Esophagus muscularis mucosa (tissue), 4 donors: Measurements from ENCODE around the gene NUP50. TPM values are rescaled to one million over a fixed set of nuclear protein-coding genes. Genes with fewer than 3 reads are reported as not detected.

Source experiments
- DNase-seq: peaks from one replicate; pipeline ENCODE4 v3.0.0-alpha.2; 2017; ENCODE audit errors: extremely low spot score
- H3K27ac ChIP-seq, 4 donors: fragments of 200-600 bp; sonication (generic); replicated peaks in 1 of 4; 1 replicate in 3 of 4; 2 replicates in 1 of 4; pipeline ENCODE4 v1.5.1; 2016 to 2019; ENCODE audit warnings: mild to moderate bottlenecking in 1 of 4
- H3K27me3 ChIP-seq, 4 donors: fragments of 200-600 bp; sonication (generic); one replicate each; pipeline versions ENCODE4 v1.5.1 to v1.6.0; 2016 to 2019
- H3K36me3 ChIP-seq, 4 donors: fragments of 200-600 bp; sonication (generic); one replicate each; pipeline ENCODE4 v1.5.1; 2016 to 2019
- H3K4me1 ChIP-seq, 4 donors: fragments of 200-600 bp; sonication (generic); one replicate each; pipeline ENCODE4 v1.5.1; 2016 to 2019
- H3K4me3 ChIP-seq, 4 donors: fragments of 200-600 bp; sonication (generic); 1 replicate in 2 of 4; 2 replicates in 2 of 4; pipeline ENCODE4 v1.5.1; 2016 to 2019; ENCODE audit warnings: mild to moderate bottlenecking in 4 of 4, moderate library complexity in 1 of 4
- H3K9me3 ChIP-seq, 4 donors: fragments of 200-600 bp; sonication (generic); 1 replicate in 3 of 4; 2 replicates in 1 of 4; pipeline ENCODE4 v1.5.1; 2016 to 2019
- EP300 ChIP-seq: sonication (generic); formaldehyde crosslinking; IDR thresholded peaks from one replicate; pipeline ENCODE4 v1.6.1; 2017; ENCODE audit warnings: antibody characterized with exemption
- POLR2A ChIP-seq: fragments of 450-650 bp; IDR thresholded peaks from one replicate; pipeline ENCODE4 v1.6.1; 2017; ENCODE audit warnings: antibody characterized with exemption, moderate library complexity, mild to moderate bottlenecking, low read depth
- POLR2AphosphoS5 ChIP-seq, 2 donors: sonication (generic); formaldehyde crosslinking; IDR thresholded peaks; one replicate each; pipeline ENCODE4 v1.6.1; 2017; ENCODE audit warnings: antibody characterized with exemption in 2 of 2
- WGBS: methylation state at CpG from one replicate; pipeline ENCODE4 v1.1.5; 2018; 5-methylcytosine and 5-hydroxymethylcytosine counted together
- intact Hi-C: fragments of 100-400 bp; cut with DNase I; formaldehyde crosslinking; loops from one replicate; pipeline ENCODE4 v1.15.1; 2023
- total RNA-seq, 4 donors: library from RNA; depleted of rRNA; stranded (reverse); fragments of >200 nt; gene quantifications; one replicate each; pipeline versions ENCODE4 v1.1.0 to v1.2.1, GENCODE V29; 2016
- TF ChIP-seq, protein P1 (sequence below), 3 experiments: fragments of 200-600 bp in 2 of 3; fragments of 450-650 bp in 1 of 3; sonication (generic) in 2 of 3; IDR thresholded peaks; one replicate each; pipeline ENCODE4 v1.5.1; 2017 to 2019; ENCODE audit warnings: antibody characterized with exemption in 3 of 3, mild to moderate bottlenecking in 2 of 3, moderate library complexity in 1 of 3

The NUP50 gene
- total RNA-seq, 4 donors from 2014 or later: 22.7 to 40.3 (median 30.0) TPM

GRCh38 chr22:45206233-45206632 is 42.5 kb downstream of the NUP50 start:
- Histone ChIP-seq H3K9me3 (no peaks in the 10 kb centered on the region), H3K27me3 (no peaks in the 10 kb centered on the region), H3K27ac (no peak overlapping the region), H3K4me1 (peaks cover 6 to 44% (median 39%) of the 10 kb centered on the region in 4 donors), H3K4me3 (no peak overlapping the region), H3K36me3 (peaks cover 29 to 76% (median 40%) of the 10 kb centered on the region in 4 donors)
- DNase-seq: no peak
- intact Hi-C loops: no loop called here
- TF ChIP-seq, protein P1, sequence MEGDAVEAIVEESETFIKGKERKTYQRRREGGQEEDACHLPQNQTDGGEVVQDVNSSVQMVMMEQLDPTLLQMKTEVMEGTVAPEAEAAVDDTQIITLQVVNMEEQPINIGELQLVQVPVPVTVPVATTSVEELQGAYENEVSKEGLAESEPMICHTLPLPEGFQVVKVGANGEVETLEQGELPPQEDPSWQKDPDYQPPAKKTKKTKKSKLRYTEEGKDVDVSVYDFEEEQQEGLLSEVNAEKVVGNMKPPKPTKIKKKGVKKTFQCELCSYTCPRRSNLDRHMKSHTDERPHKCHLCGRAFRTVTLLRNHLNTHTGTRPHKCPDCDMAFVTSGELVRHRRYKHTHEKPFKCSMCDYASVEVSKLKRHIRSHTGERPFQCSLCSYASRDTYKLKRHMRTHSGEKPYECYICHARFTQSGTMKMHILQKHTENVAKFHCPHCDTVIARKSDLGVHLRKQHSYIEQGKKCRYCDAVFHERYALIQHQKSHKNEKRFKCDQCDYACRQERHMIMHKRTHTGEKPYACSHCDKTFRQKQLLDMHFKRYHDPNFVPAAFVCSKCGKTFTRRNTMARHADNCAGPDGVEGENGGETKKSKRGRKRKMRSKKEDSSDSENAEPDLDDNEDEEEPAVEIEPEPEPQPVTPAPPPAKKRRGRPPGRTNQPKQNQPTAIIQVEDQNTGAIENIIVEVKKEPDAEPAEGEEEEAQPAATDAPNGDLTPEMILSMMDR (IDR thresholded peaks at IDR 0.05): no peak
- TF ChIP-seq EP300: no peak
- TF ChIP-seq POLR2AphosphoS5 (IDR thresholded peaks at IDR 0.05): no peak
- no peak for TF ChIP-seq POLR2A
- WGBS: 89% methylated on average over 6 of the region's 6 CpGs

GRCh38 chr22:45207533-45207932 is 43.8 kb downstream of the NUP50 start:
- intact Hi-C loops: no loop called here
- TF ChIP-seq POLR2A: no peak
- no peak for TF ChIP-seq POLR2AphosphoS5 (IDR thresholded peaks at IDR 0.05)
- TF ChIP-seq EP300: no peak
- TF ChIP-seq, protein P1 (IDR thresholded peaks at IDR 0.05): no peak
- Histone ChIP-seq H3K27ac (no peak overlapping the region), H3K4me3 (no peak overlapping the region), H3K36me3 (peaks cover 25 to 65% (median 34%) of the 10 kb centered on the region in 4 donors), H3K9me3 (no peaks in the 10 kb centered on the region), H3K27me3 (no peaks in the 10 kb centered on the region), H3K4me1 (peaks cover 14 to 44% (median 39%) of the 10 kb centered on the region in 4 donors)
- 100% methylated on average over 6 of the region's 13 CpGs for WGBS
- DNase-seq: no peak

DNA sequence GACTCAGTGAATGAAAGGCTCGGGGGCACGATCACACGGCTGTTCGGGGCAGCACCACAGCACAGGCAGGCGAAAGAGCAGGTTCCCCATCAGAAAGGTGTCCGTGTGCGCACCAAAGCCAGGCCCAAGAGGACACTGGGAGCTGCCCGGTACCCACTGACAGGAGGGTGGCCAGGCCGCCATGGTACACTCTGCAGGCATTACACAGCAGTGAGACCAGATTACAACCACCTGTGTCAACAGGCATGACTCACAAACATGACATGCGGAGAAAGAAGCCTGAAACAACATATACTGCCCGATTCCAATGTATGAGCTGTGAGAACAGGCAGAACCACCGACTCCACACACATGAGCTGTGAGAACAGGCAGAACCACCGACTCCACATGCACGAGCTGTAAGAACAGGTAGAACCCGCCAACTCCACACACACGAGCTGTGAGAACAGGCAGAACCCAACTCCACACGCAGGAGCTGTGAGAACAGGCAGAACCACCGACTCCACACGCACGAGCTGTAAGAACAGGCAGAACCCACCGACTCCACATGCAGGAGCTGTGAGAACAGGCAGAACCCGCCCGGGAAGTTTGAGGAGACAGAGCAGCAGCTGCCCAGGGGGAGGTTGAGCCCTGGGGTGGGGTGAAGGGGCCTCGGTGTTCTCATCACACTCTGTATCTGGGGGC is 44.4 kb downstream of the NUP50 start:
- DNase-seq: no peak
- 85% methylated on average over 19 of the region's 24 CpGs for WGBS
- no peak overlapping the region for H3K27ac ChIP-seq
- no peak overlapping the region for H3K4me3 ChIP-seq
- TF ChIP-seq POLR2AphosphoS5 (IDR thresholded peaks at IDR 0.05): no peak
- TF ChIP-seq, protein P1 (IDR thresholded peaks at IDR 0.05): no peak
- H3K27me3 ChIP-seq: no peaks in the 10 kb centered on the region
- intact Hi-C loops: no loop called here
- H3K36me3 ChIP-seq: peaks cover 19 to 59% (median 29%) of the 10 kb centered on the region in 4 donors
- no peaks in the 10 kb centered on the region for H3K9me3 ChIP-seq
- H3K4me1 ChIP-seq: peaks cover 19 to 45% (median 44%) of the 10 kb centered on the region in 4 donors

GRCh38 chr22:45208696-45208992 is 44.9 kb downstream of the NUP50 start:
- H3K27me3 ChIP-seq: no peaks in the 10 kb centered on the region
- H3K9me3 ChIP-seq: no peaks in the 10 kb centered on the region
- peaks cover 14 to 54% (median 23%) of the 10 kb centered on the region in 4 donors for H3K36me3 ChIP-seq
- TF ChIP-seq POLR2AphosphoS5 (IDR thresholded peaks at IDR 0.05) (no peak), POLR2A (no peak), EP300 (no peak)
- TF ChIP-seq, protein P1 (IDR thresholded peaks at IDR 0.05): no peak
- H3K27ac ChIP-seq: no peak overlapping the region
- 86% methylated on average over 10 of the region's 10 CpGs for WGBS
- intact Hi-C loops: no loop called here
- H3K4me1 ChIP-seq: peaks cover 24 to 50% (median 49%) of the 10 kb centered on the region in 4 donors
- no peak for DNase-seq
- no peak overlapping the region for H3K4me3 ChIP-seq
